Heart left ventricle (tissue), 13 donors: Measurements from ENCODE around the gene ANKRD28.

Source experiments
- POLR2A ChIP-seq, 2 donors: fragments of 450-650 bp; IDR thresholded peaks; one replicate each; pipeline ENCODE4 v1.6.1; 2017; ENCODE audit warnings: antibody characterized with exemption in 2 of 2, mild to moderate bottlenecking in 2 of 2, moderate library complexity in 2 of 2
- TF ChIP-seq, protein P1 (sequence below), 12 donors: fragments of 200-600 bp; sonication (generic) in 4 of 12; IDR thresholded peaks; one replicate each; pipeline versions ENCODE4 v1.5.0 to v1.8.0; 2018 to 2022; ENCODE audit warnings: antibody characterized with exemption in 12 of 12, mild to moderate bottlenecking in 5 of 12
- donor health status: ischemic (EF 13 %, LVEDD 7.1; RV severe dilation, severe dysfunction).
- donor health status: DM: no; HTN: yes; CAD: no.
- donor health status: DM: no; HTN: no; CAD: no.
- donor health status: ischemic (EF 25% LVEDD 6.9; RV normal size, moderate dysfunction).
- donor health status: ischemic (EF 25% LVEDD 5.7; RV mildly dilated, moderate dysfunction).
- donor health status: ischemic (EF 35%, LVEDD 5.7; RV mildly dilated, moderate dysfunction).
- donor health status: nonischemic (EF 11% LVEDD 7.7; RV severe dilation, severe dysfunction).
- donor health status: DM: yes; HTN: yes; CAD: no.
- donor health status: PGD.
- donor health status: ischemic (EF 29% LVEDD 5.4; RV normal size, mild dysfunction).
- donor health status: nonischemic (EF 23%, LVEDD 6.1; RV moderate dilation, normal function).

DNA sequence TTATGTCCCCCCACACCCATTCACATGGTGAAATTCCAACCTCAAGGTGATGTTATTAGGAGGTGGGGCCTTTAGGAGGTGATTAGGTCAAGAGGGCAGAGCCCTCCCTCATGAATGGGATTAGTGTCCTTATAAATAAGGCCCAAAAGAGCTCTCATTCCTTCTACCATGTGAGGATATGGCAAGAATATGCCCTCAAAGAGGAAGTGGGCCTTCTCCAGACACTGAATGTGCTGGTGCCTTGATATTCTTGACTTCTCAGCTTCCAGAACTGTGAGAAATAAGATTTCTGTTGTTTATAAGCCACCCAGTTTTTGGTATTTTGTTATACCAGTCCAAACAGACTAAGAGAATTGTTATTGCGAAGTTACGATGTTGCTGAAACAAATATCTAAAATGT, 94.4 kb downstream of the ANKRD28 start:
- TF ChIP-seq, protein P1, sequence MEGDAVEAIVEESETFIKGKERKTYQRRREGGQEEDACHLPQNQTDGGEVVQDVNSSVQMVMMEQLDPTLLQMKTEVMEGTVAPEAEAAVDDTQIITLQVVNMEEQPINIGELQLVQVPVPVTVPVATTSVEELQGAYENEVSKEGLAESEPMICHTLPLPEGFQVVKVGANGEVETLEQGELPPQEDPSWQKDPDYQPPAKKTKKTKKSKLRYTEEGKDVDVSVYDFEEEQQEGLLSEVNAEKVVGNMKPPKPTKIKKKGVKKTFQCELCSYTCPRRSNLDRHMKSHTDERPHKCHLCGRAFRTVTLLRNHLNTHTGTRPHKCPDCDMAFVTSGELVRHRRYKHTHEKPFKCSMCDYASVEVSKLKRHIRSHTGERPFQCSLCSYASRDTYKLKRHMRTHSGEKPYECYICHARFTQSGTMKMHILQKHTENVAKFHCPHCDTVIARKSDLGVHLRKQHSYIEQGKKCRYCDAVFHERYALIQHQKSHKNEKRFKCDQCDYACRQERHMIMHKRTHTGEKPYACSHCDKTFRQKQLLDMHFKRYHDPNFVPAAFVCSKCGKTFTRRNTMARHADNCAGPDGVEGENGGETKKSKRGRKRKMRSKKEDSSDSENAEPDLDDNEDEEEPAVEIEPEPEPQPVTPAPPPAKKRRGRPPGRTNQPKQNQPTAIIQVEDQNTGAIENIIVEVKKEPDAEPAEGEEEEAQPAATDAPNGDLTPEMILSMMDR (IDR thresholded peaks at IDR 0.05) = no peak
- no peak for TF ChIP-seq POLR2A (IDR thresholded peaks at IDR 0.05)
